ENCODE data around the gene MT1H.
A peak's percentile ranks its signal among the peaks of the same experiment; 100 is the strongest.

MT1H gene

DNA sequence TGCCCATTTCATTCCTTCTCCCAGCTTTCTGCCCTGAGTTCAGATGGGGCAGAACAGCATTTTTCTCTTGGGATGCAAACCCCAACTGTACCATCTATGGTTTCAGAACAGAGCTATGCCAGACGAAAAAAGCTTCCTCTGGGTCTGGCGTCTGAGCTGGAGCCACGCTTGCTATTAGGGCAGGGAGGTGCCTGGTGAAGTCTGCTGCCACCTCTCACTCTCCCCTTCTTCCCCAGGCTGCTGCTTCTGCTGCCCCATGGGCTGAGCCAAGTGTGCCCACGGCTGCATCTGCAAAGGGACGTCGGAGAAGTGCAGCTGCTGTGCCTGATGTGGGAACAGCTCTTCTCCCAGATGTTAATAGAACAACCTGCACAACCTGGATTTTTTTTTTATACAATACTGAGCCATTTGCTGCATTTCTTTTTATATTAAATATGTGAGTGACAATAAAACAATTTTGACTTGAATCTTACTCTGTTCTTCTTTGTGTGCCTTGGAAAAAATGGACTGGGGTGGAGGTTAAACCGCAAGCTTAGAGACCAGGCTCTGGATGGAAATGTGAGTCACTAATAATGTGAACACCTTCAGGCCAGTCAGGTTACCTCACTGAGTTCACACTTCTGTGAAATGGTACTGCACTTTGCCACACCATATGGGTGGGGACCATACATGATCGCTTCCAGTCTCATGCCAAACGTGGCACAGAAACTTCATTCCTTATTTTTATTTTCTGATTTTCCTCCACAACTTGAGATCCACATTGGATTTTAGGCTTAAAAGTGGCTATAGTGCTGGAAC, 32.8 kb upstream of the MT1H start:
- no peak for DNase-seq

DNA sequence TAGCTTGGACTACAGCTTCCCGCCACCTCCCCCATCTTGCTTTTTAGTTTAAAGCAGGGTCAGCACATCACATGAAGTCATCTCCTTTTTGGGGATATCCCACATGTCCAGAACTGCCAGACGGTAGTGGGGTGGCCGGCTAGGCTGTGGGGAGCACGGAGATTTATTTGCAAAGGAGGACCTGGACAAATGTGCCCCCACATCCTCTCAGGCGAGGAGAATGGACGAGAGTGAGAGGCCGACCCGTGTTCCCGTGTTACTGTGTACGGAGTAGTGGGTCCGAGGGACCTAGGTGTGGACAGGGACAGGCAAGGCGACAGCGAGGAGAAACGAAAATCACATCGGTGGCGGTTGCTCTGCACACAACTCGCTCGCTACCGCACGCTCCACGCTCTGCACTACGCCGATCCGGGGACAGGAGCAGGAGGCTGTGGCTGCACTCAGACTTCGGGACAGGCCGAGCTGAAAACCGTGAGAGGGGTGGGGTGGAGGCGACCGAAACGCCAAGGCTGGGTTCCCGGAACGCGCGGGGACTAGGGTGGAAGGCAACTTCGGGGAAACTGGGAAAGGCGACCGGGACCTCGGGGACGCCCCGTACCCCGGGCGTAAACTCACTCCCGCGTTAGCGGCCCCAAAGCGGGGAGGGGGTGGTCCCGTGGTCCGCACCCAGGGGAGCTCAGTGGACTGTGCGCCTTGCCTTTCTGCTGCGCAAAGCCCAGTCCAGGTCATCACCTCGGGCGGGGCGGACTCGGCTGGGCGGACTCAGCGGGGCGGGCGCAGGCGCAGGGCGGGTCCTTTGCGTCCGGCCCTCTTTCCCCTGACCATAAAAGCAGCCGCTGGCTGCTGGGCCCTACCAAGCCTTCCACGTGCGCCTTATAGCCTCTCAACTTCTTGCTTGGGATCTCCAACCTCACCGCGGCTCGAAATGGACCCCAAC, 31.5 kb upstream of the MT1H start, which contains the start of gene MT1A:
Gene MT1A, plus strand, starts transcription at position 853 of the 937 bp plus-strand sequence. Its CDS starts 73 bp downstream, at position 926.
- DNase-seq = no peak

DNA sequence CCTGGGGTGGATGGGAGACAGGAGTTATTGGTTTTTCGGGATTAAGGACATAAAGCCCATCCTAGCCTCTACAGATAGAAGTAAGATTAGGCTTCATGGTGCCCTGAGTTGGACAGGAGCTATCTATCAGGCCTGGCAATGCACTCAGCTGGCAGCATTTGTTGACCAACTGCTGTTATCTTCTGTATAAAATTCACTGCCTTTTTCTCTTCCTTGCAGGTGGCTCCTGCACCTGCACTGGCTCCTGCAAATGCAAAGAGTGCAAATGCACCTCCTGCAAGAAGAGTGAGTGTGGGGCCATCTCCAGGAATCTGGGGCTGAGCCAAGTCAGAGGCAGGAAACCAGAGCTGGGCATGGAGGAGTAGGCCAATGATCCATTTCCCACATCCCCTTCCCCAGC, 30.6 kb upstream of the MT1H start:
- no peak for DNase-seq

DNA sequence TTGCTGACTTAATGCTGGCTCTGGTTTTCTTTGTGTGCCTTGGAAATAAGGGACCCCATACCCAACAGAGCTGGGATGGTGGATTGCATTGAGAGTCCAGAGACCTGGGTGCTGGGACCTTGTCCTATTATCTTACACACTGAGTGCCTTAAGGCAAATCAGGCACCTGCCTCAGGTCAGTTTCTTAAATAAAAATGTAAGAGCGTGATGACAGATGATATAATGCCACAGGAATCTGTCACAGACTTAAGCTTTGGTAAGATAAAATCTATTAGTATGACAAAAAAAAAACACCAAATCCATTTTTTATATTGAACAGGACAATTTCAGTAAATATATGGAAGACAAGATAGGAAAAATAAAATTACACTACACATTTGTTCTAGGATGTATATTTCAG, 29.5 kb upstream of the MT1H start:
- DNase-seq = no peak

DNA sequence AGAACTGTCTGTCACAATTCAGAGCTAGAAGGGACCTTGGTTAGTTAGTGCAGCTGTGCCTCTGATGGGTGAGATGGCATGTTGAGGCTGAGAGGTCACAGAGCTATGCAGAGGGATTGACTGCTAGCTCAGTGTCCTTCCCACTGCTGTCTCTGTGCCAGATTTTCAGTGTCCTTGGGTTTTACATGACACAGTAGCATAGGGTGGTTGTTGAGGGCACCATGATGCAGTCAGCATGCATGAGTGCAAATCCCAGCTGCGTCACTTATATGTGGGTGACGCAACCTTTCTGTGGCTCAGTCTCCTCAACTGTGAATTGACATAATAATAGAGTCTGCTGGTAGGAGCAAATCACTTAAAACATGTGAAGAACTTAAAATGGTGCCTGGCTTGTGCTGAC, 28.4 kb upstream of the MT1H start:
- DNase-seq = no peak

DNA sequence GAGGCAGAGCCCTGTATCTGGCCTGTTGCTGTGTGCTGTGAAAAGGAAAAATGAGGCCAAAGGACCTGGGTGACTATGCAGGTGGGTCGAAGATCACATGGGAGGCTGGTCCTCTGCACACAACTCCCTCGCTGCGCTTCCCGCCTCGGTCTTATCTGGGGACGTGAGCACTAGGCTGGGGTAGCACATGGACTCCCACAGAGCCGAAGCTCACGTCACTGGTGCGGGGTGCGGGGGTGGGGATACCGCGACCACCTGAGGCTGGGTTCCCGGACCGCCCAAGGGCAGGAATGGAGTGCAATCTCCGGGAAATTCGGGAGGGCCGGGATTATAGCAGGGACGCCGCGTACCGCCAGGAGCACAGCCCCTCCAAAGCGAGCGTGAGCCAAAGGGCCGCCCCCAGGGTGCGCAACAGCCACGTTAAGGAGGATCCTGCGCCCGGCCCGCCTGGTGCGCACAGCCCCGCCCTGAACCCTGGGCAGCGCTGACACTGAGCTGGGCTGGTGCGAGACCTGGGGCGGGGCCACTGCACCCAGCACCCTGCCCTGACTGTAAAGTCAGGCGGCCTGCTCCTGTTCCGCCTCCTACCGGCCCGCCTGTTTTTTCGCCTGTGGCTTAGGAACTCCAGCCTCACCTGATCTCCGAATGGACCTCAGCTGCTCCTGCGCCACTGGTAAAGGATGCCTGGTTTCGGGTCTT, 26.4 kb upstream of the MT1H start:
- DNase-seq = peak; percentile 82

DNA sequence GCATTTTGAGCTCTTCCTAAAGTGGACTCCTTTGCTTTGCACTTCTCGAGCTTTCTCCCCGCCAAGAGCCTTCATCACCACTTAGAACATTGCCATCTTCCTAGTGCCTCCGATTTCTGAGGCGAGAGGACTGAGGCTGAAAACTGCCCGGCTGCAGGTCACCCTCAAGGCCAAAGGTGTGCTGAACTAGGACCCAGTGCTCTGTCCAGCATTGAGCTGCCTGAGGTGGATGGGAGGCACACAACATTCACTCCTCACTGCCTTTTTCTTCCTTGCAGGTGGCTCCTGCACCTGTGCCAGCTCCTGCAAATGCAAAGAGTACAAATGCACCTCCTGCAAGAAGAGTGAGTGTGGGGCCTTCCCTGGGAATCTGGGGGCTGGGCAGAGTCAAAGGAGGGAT, 25.8 kb upstream of the MT1H start:
- DNase-seq = no peak

DNA sequence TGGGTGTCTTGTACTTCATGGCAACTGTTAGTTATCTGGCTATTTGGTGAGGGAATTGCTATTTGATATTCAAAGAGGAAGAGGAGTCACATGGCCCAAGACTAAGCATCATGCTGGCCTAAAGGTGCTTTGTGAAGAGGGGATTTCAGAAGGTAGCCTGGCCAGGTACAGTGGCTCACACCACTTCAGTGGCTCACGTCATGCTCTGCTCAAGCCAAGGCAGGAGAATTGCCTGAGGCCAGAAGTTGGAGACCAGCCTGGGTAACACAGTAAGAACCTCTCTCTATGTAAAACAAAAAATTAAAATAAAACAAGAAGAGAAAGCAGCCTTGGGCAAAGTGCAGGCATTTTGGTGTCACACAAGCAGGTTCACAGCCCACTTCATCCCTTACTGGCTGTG, 24.3 kb upstream of the MT1H start:
- no peak for DNase-seq

DNA sequence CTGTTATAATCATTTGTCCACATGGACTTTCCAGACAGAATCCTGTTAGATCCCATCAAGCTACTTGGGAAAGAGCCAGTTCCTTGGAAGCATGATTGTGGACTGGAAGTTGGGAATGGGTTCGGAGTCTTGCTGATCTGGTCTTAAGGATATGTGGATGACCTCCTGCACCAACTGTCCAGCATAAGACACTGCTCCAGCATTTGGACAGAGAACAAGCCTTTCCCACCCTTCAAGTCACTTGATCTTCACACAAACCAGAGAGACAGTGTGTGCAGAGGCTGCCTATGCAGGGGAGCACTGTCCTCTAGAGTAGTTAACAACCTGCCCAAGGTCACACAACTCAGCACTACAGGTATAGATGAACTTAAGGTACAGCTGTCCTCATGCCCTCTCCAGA, 23.8 kb upstream of the MT1H start:
- no peak for DNase-seq

DNA sequence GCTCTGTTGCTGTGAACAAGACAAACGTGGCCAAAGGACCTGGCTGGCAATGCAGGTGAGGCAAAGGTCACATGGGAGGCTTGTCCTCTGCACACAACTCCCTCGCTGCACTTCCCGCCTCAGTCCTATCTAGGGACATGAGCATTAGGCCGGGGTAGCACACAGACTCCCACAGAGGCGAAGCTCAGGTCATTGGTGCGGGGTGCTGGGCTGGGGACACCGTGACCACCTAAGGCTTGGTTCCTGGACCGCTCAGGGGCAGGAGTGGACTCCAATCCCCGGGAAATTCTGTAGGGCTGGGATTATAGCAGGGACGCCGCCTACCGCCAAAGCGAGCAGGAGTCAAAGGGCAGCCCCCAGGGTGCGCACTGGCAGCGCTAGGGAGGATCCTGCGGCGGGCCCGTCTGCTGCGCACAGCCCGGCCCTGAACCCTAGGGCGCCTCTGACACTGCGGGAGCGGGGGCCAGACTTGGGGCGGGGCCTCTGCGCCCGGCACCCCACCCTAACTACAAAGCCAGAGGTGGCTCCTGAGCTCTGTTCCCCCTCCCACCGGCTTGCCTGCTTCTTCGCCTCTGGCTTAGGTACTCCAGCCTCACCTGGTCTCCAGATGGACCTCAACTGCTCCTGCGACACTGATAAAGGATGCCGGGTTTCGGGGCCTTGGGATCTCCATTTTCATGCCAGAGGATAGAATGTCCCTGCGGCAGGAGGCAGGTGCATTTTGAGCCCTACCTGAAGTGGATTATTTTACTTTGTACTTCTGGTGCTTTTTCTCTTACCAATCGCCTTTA, 21.8 kb upstream of the MT1H start:
- no peak for DNase-seq

DNA sequence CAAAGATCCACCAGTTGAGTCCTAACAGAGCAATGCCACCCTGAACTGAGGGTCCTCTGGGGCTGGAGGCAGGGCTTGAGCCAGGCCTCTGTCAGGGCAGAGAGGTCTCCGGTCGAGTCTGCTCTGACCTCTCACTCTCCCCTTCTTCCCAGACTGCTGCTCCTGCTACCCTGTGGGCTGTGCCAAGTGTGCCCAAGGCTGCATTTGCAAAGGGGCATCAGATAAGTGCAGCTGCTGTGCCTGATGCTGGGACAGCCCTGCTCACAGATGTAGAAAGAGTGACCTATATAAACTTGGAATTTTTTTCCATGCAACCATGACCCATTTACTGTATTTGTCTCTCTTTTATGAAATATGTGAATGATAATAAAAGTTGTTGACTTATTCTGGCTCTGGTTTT, 20.3 kb upstream of the MT1H start:
- no peak for DNase-seq

DNA sequence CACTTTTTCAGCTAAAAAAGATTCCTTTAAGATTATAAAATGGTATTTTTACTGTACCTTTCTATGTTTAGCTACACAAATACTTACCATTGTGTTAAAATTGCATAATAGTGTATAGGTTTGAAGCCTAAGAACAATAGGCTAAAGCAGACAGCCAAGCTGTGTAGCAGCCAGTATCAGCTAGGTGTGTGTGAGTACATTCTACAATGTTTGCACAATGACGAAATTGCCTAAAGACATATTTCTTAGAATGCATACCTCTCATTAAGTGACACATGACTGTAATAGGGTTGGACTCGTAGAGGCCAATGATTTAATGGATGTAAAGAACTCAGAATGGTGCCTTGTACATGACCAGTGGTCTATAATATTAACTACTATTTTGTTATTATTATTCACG, 19.8 kb upstream of the MT1H start:
- no peak for DNase-seq

DNA sequence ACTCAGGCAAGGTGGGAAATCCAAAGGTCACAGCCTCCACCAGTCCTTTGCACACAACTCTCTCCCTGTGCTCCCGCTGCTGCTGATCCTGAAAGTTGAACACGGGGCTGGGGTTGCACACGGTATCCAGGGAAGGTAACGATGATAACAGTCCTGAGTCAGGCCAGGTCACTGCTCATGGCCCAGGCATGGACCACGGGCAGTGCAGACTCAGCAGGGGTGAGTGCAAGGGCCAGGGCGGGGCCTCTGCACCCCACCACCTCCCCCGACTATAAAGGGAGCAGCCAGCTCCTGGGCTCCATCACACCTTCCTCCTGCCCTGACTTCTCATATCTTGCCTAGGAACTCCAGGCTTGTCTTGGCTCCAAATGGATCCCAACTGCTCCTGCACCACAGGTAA, 18.0 kb upstream of the MT1H start, which contains the start of gene MT1B:
Gene MT1B, plus strand, starts transcription at position 301 of the 400 bp plus-strand sequence. Its CDS starts 68 bp downstream, at position 369.
- no peak for DNase-seq

DNA sequence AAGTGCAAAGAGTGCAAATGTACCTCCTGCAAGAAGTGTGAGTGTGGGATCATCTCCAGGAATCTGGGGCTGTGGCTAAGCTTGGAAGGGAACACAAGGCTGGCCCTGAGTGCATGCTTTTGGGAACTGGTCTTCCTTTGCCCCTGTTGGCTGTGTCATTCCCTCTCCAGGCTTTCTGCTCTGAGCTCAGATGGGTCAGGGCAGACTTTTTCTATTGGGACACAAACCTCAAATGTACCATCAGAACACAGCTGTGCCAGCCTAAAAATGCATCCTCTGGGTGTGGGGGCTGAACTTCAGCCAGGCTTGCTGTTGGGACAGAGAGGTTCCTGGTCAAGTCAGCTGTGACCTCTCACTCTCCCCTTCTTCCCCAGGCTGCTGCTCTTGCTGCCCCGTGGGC, 17.0 kb upstream of the MT1H start:
- DNase-seq = no peak

DNA sequence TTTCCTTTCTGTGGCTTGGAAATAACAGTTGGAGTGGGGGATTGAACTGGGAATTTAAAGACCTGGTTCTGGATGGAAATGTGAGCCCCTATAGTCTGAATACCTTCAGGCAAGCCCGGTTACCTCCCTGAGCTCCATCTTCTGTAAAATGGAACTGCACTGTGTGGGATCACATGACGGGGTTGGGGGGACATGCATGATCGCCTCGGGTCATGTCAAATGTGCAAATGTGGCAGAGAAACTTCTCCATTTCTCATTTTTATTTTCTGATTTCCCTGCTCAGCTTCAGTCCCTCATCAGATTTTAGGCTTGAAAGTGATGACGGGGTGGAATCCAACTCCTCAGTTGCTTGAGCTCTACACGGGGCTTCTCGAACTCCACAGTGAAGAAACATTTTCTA, 16.4 kb upstream of the MT1H start:
- no peak for DNase-seq

DNA sequence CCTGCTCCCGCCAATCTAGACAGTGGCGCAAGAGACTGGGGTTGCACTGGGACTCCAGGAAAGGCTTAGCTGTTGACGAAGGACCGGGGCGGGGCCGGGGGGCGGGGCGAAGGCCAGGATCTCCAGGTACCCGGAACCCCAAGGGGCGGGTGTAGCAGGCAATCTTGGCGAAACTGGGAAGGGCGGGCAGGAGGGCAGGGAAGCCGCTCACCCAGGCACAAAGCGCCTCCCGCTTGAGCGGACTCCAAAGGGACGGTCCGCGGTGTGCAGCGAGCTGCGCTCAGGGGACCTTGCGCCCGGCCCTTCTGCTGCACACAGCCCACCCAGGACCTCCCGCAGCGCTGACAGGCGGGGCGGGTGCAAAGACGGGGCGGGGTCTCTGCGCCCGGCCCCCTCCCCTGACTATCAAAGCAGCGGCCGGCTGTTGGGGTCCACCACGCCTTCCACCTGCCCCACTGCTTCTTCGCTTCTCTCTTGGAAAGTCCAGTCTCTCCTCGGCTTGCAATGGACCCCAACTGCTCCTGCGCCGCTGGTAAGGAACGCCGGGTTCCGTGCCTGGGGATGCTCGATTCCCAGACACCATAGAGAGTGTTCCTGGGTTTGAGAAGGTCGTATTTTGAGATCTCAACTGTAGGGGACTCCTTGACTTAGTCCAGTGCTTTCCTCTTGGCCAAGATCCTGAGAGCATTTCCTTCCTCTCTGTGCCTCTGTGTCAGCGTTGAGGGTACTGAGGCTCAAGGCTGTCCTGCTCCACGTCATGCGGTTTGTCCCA, 11.9 kb upstream of the MT1H start, which contains the start of gene MT1F:
Gene MT1F, plus strand, starts transcription at position 405 of the 772 bp plus-strand sequence. Its CDS starts 100 bp downstream, at position 505.
- peak; percentile 70 for DNase-seq

DNA sequence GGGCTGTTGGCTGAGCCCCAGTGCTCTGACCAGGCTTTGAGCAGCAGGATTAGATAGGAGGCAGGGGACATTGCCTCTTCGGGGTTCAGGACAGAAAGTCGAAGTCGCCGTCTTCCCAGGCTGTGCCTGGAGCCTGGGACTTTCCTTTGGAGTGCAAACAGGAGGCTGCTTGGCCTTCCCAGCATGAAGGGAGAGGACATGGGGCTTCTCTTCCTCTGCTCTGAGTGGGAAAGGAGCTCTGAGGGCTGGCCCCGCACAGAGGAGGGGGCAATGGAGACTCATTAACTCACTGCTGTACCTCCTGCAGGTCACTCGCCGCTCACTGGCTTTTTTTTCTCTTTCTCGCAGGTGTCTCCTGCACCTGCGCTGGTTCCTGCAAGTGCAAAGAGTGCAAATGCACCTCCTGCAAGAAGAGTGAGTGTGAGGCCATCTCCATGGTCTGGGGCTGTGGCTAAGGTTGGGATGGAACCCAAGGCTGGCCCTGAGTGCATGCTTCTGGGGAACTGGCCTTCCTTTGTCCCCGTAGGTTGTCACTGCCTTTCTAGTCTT, 11.2 kb upstream of the MT1H start:
- DNase-seq = no peak

DNA sequence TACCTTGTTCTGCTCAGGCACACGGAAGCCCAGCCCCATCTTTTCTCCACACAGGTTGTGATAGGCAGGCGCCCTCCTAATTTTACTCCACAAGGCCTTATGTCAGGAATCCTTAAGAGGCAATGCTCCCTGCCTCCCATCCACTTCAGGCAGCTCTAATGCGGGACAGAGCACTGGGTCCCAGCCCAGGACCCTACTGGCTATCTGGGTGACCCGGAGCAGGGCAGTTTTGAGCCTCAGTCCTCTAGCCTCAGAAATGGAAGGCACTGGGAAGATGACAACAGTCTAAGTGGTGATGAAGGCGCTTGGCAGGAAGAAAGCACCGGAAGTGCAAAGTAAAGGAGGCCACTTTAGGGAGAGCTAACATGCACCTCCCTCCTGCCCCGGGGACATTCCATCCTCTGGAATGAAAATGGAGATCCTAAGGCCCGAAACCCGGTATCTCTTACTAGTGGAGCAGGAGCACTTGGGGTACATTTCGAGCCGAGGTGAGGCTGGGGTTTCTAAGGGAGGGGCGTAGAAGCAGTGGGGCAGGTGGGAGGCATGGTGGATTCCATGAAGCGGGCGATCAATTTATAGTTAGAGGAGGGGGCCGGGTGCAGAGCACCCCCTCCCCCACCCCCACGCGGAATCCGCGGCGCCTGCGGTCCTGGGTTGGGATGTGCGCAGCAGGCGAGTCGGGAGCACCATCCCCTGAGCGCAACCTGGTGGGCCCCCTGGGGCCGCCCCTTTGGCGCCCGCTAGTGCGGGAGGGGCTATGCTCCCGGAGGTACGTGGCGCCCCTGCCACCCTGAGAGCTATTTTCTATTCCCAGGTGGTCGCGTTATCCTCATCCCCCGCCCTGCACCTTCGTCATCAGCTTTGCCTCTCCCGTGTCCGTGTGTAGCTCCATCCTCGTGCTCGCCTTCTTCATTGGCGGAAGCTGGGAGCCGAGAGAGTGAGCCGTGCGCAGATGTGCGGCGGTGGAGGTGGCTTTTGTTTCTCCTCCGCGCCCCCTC, 7.0 kb upstream of the MT1H start:
- peak; percentile 25 for DNase-seq

DNA sequence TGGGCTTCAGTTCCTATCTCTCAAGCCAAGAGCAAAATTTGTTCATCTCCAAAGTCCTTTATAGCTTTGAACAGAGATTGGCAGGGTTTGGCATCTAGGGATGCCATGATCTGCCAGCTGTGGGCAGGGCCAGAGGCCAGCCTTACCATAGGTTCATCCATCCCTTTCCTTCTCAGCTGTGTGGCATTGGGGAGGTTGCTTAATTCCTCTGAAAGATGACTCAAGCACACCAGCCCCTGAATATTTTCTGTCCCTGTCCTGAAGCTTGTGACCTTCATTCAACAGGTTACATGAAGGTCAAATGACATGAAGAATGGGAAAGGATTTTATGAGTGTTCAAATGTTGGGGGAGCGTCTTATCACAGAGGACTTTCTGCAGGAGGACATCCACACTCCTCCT, 5.1 kb upstream of the MT1H start:
- no peak for DNase-seq
